ENCODE measurements around the gene MRPL43. TPM values are rescaled to one million over a fixed set of nuclear protein-coding genes. Genes with fewer than 3 reads are reported as not detected.

Gene MRPL43
- total RNA-seq, 6 experiments from 2014 or later = 37.0 to 73.5 (median 45.0) TPM

- Histone ChIP-seq H3K36me3 (peaks cover 6 to 87% (median 45%) of the 10 kb centered on the region in 4 donors), H3K27me3 (no peaks in the 10 kb centered on the region), H3K27ac (no peak overlapping the region), H3K4me3 (no peak overlapping the region), H3K4me1 (no peaks in the 10 kb centered on the region), H3K9me3 (no peaks in the 10 kb centered on the region)
- WGBS (ENCODE audit: insufficient coverage, low coverage, low lambda C conversion rate, missing lambda C conversion rate) = 93% methylated on average over 3 of the region's 3 CpGs
- ATAC-seq (no peak), DNase-seq (no peak)
- TF ChIP-seq POLR2A (IDR thresholded peaks at IDR 0.05) (no peak), CTCF (IDR thresholded peaks at IDR 0.05) (no peak)
- intact Hi-C loops (cut with DNase I) = no loop called here
Measured at GRCh38 chr10:100948916-100949315, 38.4 kb downstream of the MRPL43 start.

GRCh38 chr10:100945754-100946153, 41.5 kb downstream of the MRPL43 start:
- no peaks in the 10 kb centered on the region for H3K9me3 ChIP-seq
- ATAC-seq = no peak
- intact Hi-C loops (cut with DNase I) = no loop called here
- no peak overlapping the region for H3K27ac ChIP-seq
- H3K4me3 ChIP-seq = no peak overlapping the region
- H3K36me3 ChIP-seq = peaks cover 0 to 81% (median 36%) of the 10 kb centered on the region in 4 donors
- no peak for DNase-seq
- no peaks in the 10 kb centered on the region for H3K27me3 ChIP-seq
- TF ChIP-seq CTCF (IDR thresholded peaks at IDR 0.05) (no peak), POLR2A (IDR thresholded peaks at IDR 0.05) (no peak)
- H3K4me1 ChIP-seq = no peaks in the 10 kb centered on the region

- no peaks in the 10 kb centered on the region for H3K4me1 ChIP-seq
- TF ChIP-seq POLR2A (IDR thresholded peaks at IDR 0.05) = no peak
- TF ChIP-seq CTCF (IDR thresholded peaks at IDR 0.05) = no peak
- H3K27ac ChIP-seq = no peak overlapping the region
- no peak overlapping the region for H3K4me3 ChIP-seq
- DNase-seq = no peak
- intact Hi-C loops (cut with DNase I) = no loop called here
- H3K36me3 ChIP-seq = peaks cover 0 to 79% (median 30%) of the 10 kb centered on the region in 4 donors
- H3K27me3 ChIP-seq = no peaks in the 10 kb centered on the region
- no peak for ATAC-seq
- H3K9me3 ChIP-seq = no peaks in the 10 kb centered on the region
Measured at GRCh38 chr10:100943508-100943907, 43.8 kb downstream of the MRPL43 start.

- no peak for DNase-seq
- H3K36me3 ChIP-seq = peaks cover 7 to 79% (median 29%) of the 10 kb centered on the region in 4 donors
- H3K9me3 ChIP-seq = no peaks in the 10 kb centered on the region
- H3K27me3 ChIP-seq = no peaks in the 10 kb centered on the region
- no peak for ATAC-seq
- H3K4me1 ChIP-seq = no peaks in the 10 kb centered on the region
- H3K4me3 ChIP-seq = no peak overlapping the region
- TF ChIP-seq CTCF (IDR thresholded peaks at IDR 0.05) = no peak
- intact Hi-C loops (cut with DNase I) = no loop called here
- WGBS (ENCODE audit: insufficient coverage, low coverage, low lambda C conversion rate, missing lambda C conversion rate) = 95% methylated on average over 3 of the region's 3 CpGs
- H3K27ac ChIP-seq = no peak overlapping the region
Measured at GRCh38 chr10:100942229-100942628, 45.1 kb downstream of the MRPL43 start.

GRCh38 chr10:100939763-100940344, 47.4 kb downstream of the MRPL43 start:
- ATAC-seq (no peak), DNase-seq (no peak)
- intact Hi-C loops (cut with DNase I) = no loop called here
- H3K4me1 ChIP-seq = no peaks in the 10 kb centered on the region
- H3K4me3 ChIP-seq = no peak overlapping the region
- H3K27ac ChIP-seq = no peak overlapping the region
- H3K27me3 ChIP-seq = no peaks in the 10 kb centered on the region
- H3K36me3 ChIP-seq = peaks cover 7 to 59% (median 18%) of the 10 kb centered on the region in 4 donors
- TF ChIP-seq CTCF (IDR thresholded peaks at IDR 0.05) (no peak), POLR2A (IDR thresholded peaks at IDR 0.05) (no peak)
- H3K9me3 ChIP-seq = no peaks in the 10 kb centered on the region

Measured in right lobe of liver (tissue), 6 donors.